H1 (cell line): ENCODE results near the gene OR9A4. TPM values are rescaled to one million over a fixed set of nuclear protein-coding genes. Genes with fewer than 3 reads are reported as not detected.

Experiments
- CTCF ChIA-PET: fragments of 300-600 bp; sonication (Branson Sonifier 250); formaldehyde crosslinking; loops from one replicate; lab custom pipeline; 2021; ENCODE audit not compliant: partially characterized antibody; lab: Charles Lee
- POLR2A ChIA-PET: fragments of 300-600 bp; sonication (Branson Sonifier 250); formaldehyde crosslinking; loops from one replicate; lab custom pipeline; 2021; ENCODE audit warnings: inconsistent platforms; ENCODE audit not compliant: partially characterized antibody; lab: Charles Lee
- DNase-seq, 2 experiments: peaks; one replicate each; pipeline versions ENCODE4 v3.0.0 to v3.0.0-alpha.2; 2010 to 2022; ENCODE audit warnings: low spot score in 2 of 2, low read depth in 1 of 2, mixed read lengths in 1 of 2
- FAIRE-seq: peaks from 2 replicates; lab custom pipeline; 2011; peaks lifted over from hg19 to GRCh38; lab: Jason Lieb, UNC
- H2AFZ ChIP-seq: 2 replicates; pipeline ENCODE4 v1.8.1; 2012; ENCODE audit warnings: low read length, inconsistent platforms
- H2AK5ac ChIP-seq: 2 replicates; pipeline ENCODE4 v1.6.1; 2013; ENCODE audit warnings: low read depth, low read length
- H2BK120ac ChIP-seq: replicated peaks from 2 replicates; pipeline ENCODE3; 2013; ENCODE audit warnings: low read depth, low read length, inconsistent platforms
- H2BK12ac ChIP-seq: 2 replicates; pipeline ENCODE4 v1.6.1; 2013; ENCODE audit warnings: low read depth, low read length
- H2BK15ac ChIP-seq: 2 replicates; pipeline ENCODE4 v1.6.1; 2013; ENCODE audit warnings: low read length
- H2BK20ac ChIP-seq: 2 replicates; pipeline ENCODE4 v1.6.1; 2013; ENCODE audit warnings: low read length
- H2BK5ac ChIP-seq: 2 replicates; pipeline ENCODE4 v1.6.1; 2013; ENCODE audit warnings: low read depth, low read length
- H3K14ac ChIP-seq: 2 replicates; pipeline ENCODE4 v1.6.1; 2013; ENCODE audit warnings: inconsistent platforms; ENCODE audit not compliant: insufficient read length
- H3K18ac ChIP-seq: 2 replicates; pipeline ENCODE4 v1.6.1; 2013; ENCODE audit warnings: low read length; ENCODE audit errors: extremely low read depth
- H3K23ac ChIP-seq: 2 replicates; pipeline ENCODE4 v1.6.1; 2013; ENCODE audit warnings: inconsistent platforms; ENCODE audit not compliant: insufficient read length
- H3K23me2 ChIP-seq: 2 replicates; pipeline ENCODE4 v1.6.1; 2013; ENCODE audit warnings: low read depth, low read length
- H3K27ac ChIP-seq: 2 replicates; pipeline ENCODE4 v1.6.1; 2011; ENCODE audit warnings: low read depth, low read length, inconsistent platforms
- H3K27me3 ChIP-seq, 4 experiments: replicated peaks in 1 of 4; 1 replicate in 1 of 4; 2 replicates in 3 of 4; pipeline versions ENCODE4 v1.6.1 to v1.8.1; 2011 to 2013; ENCODE audit warnings: low read length in 3 of 4, mild to moderate bottlenecking in 3 of 4, inconsistent platforms in 2 of 4, mixed read lengths in 2 of 4, moderate library complexity in 1 of 4; ENCODE audit not compliant: control insufficient read depth in 3 of 4, insufficient read depth in 3 of 4; ENCODE audit errors: extremely low read depth in 1 of 4
- H3K36me3 ChIP-seq, 4 experiments: 2 replicates each; pipeline versions ENCODE4 v1.6.1 to v1.8.1; 2011 to 2013; ENCODE audit warnings: mild to moderate bottlenecking in 4 of 4, low read length in 3 of 4, moderate library complexity in 2 of 4, control low read depth in 1 of 4, inconsistent platforms in 1 of 4; ENCODE audit not compliant: insufficient read depth in 4 of 4, control insufficient read depth in 2 of 4
- H3K4ac ChIP-seq: replicated peaks from 2 replicates; pipeline ENCODE3; 2013; ENCODE audit warnings: low read length, low read depth, mixed read lengths, inconsistent platforms; ENCODE audit not compliant: insufficient read length
- H3K4me1 ChIP-seq, 4 experiments: replicated peaks in 1 of 4; 1 replicate in 1 of 4; 2 replicates in 3 of 4; pipeline versions ENCODE4 v1.6.1 to v1.8.1; 2011 to 2013; ENCODE audit warnings: low read length in 3 of 4, inconsistent platforms in 2 of 4, mixed read lengths in 1 of 4; ENCODE audit not compliant: insufficient read depth in 4 of 4, control insufficient read depth in 3 of 4
- H3K4me2 ChIP-seq, 2 experiments: 2 replicates each; pipeline versions ENCODE4 v1.6.1 to v1.8.1; 2011 to 2013; ENCODE audit warnings: low read depth in 2 of 2, low read length in 2 of 2, control low read depth in 1 of 2, inconsistent platforms in 1 of 2, mild to moderate bottlenecking in 1 of 2; ENCODE audit not compliant: insufficient read depth in 1 of 2
- H3K4me3 ChIP-seq, 4 experiments: fragments of 200-600, 300-600 bp in 1 of 4; sonication (generic), shearing (Covaris generic), sonication (Bioruptor Twin) in 1 of 4; 2 replicates each; pipeline versions ENCODE4 v1.5.1 to v1.8.1; 2011 to 2016; ENCODE audit warnings: low read length in 4 of 4, low read depth in 3 of 4, control low read depth in 2 of 4, inconsistent platforms in 2 of 4, mild to moderate bottlenecking in 2 of 4, mixed read lengths in 1 of 4, moderate library complexity in 1 of 4; ENCODE audit not compliant: insufficient read depth in 2 of 4; ENCODE audit errors: extremely low read depth in 1 of 4
- H3K56ac ChIP-seq: replicated peaks from 2 replicates; pipeline ENCODE3; 2013; ENCODE audit warnings: low read depth, mild to moderate bottlenecking, mixed read lengths, low read length, inconsistent platforms; ENCODE audit not compliant: insufficient read length
- H3K79me1 ChIP-seq: 2 replicates; pipeline ENCODE4 v1.6.1; 2013; ENCODE audit warnings: low read depth, low read length, control low read depth
- H3K79me2 ChIP-seq, 2 experiments: 2 replicates each; pipeline versions ENCODE4 v1.6.1 to v1.8.1; 2012 to 2013; ENCODE audit warnings: low read length in 2 of 2, mild to moderate bottlenecking in 2 of 2, inconsistent platforms in 1 of 2; ENCODE audit not compliant: insufficient read depth in 2 of 2, control insufficient read depth in 1 of 2
- H3K9ac ChIP-seq, 4 experiments: replicated peaks in 1 of 4; 1 replicate in 1 of 4; 2 replicates in 3 of 4; pipeline versions ENCODE4 v1.6.1 to v1.8.1; 2011 to 2013; ENCODE audit warnings: low read depth in 3 of 4, low read length in 3 of 4, control low read depth in 2 of 4, mild to moderate bottlenecking in 2 of 4, moderate library complexity in 2 of 4, inconsistent platforms in 1 of 4; ENCODE audit errors: extremely low read depth in 1 of 4
- H3K9me3 ChIP-seq, 2 experiments: 2 replicates each; pipeline versions ENCODE4 v1.6.1 to v1.8.1; 2012 to 2013; ENCODE audit warnings: mild to moderate bottlenecking in 2 of 2, moderate library complexity in 2 of 2, control low read depth in 1 of 2, inconsistent platforms in 1 of 2, low read depth in 1 of 2, low read length in 1 of 2, mixed read lengths in 1 of 2; ENCODE audit not compliant: insufficient read depth in 2 of 2
- H4K20me1 ChIP-seq, 2 experiments: replicated peaks in 1 of 2; 2 replicates each; pipeline versions ENCODE3 to v1.8.1; 2011 to 2013; ENCODE audit warnings: inconsistent platforms in 2 of 2, low read length in 2 of 2, mild to moderate bottlenecking in 1 of 2; ENCODE audit not compliant: insufficient read depth in 2 of 2, control insufficient read depth in 1 of 2
- H4K5ac ChIP-seq: 2 replicates; pipeline ENCODE4 v1.6.1; 2013; ENCODE audit warnings: low read length, low read depth, mixed read lengths, inconsistent platforms; ENCODE audit not compliant: insufficient read length
- H4K8ac ChIP-seq: 2 replicates; pipeline ENCODE4 v1.8.0; 2013; ENCODE audit warnings: mild to moderate bottlenecking, moderate library complexity, low read length, inconsistent platforms; ENCODE audit not compliant: insufficient read depth; ENCODE audit errors: extremely low read depth
- H4K91ac ChIP-seq: replicated peaks from 2 replicates; pipeline ENCODE3; 2013; ENCODE audit warnings: low read length, mixed read lengths, inconsistent platforms; ENCODE audit not compliant: insufficient read length
- CEBPB ChIP-seq: IDR thresholded peaks from 2 replicates; pipeline ENCODE4 v1.6.1; 2012; ENCODE audit warnings: low read depth, low read length
- KDM5A ChIP-seq: fragments of 200-600 bp; IDR thresholded peaks from 2 replicates; pipeline ENCODE4 v1.7.1; 2012; ENCODE audit warnings: mild to moderate bottlenecking, low read length, inconsistent platforms, mixed read lengths
- WGBS, 2 experiments: shearing (Covaris generic) in 1 of 2; methylation state at CpG; one replicate each; pipeline versions ENCODE4 v1.1.6 to v1.1.7; 2013 to 2015; ENCODE audit warnings: low lambda C conversion rate in 2 of 2, mixed read lengths in 2 of 2, inconsistent platforms in 1 of 2, low coverage in 1 of 2, missing lambda C conversion rate in 1 of 2; ENCODE audit not compliant: insufficient replicate concordance in 2 of 2, insufficient coverage in 1 of 2, insufficient read length in 1 of 2; ENCODE audit errors: extremely low coverage in 1 of 2, missing lambda C conversion rate in 1 of 2; 5-methylcytosine and 5-hydroxymethylcytosine counted together
- polyA plus RNA-seq, 7 experiments: library from polyadenylated mRNA; depleted of rRNA in 3 of 7; stranded (reverse) in 5 of 7; unstranded in 2 of 7; fragments of >200 nt in 5 of 7; fragments of 200-250 nt in 2 of 7; gene quantifications; 1 replicate in 5 of 7; 2 replicates in 1 of 7; 4 replicates in 1 of 7; pipeline versions ENCODE4 v1.2.1 to v1.2.3, GENCODE V29; 2011 to 2013; ENCODE audit warnings: missing spikeins in 2 of 7, mixed read lengths in 2 of 7
- total RNA-seq: library from RNA; stranded (reverse); fragmentation: NEBNext Ultra II Directional; extraction: Animal tissue kit (Norgen Biotek cat#: 25700); gene quantifications from 2 replicates; pipeline ENCODE4 v1.2.1, GENCODE V29; 2021

The OR9A4 gene
- total and polyA plus RNA-seq, 2 of the 8 experiments (the other 6 are each of a cell fraction or from before 2014, with no cell fraction given) = not detected

- H2BK12ac ChIP-seq = peak overlapping the region; percentile 51
- no peak overlapping the region for H4K5ac ChIP-seq
- H3K4me3 ChIP-seq = peak overlapping the region in 1 of 4 experiments; percentile 19; a peak in 1 of 8 replicates
- peaks cover 0 to 11% (median 7%) of the 10 kb centered on the region in 4 experiments; a peak in 6 of 7 replicates for H3K4me1 ChIP-seq
- no peak overlapping the region for H4K91ac ChIP-seq
- TF ChIP-seq KDM5A (no peak), CEBPB (peak; percentile 92)
- no peak overlapping the region for H3K27ac ChIP-seq
- no peak for FAIRE-seq
- no peaks in the 10 kb centered on the region for H3K9me3 ChIP-seq
- H2BK5ac ChIP-seq = no peak overlapping the region
- no peaks in the 10 kb centered on the region for H3K79me2 ChIP-seq
- no peak overlapping the region for H2BK15ac ChIP-seq
- no peak overlapping the region for H3K56ac ChIP-seq
- no peaks in the 10 kb centered on the region for H3K79me1 ChIP-seq
- peak overlapping the region; percentile 36; the same call in 1 of the 2 replicates for H2AFZ ChIP-seq
- H3K23ac ChIP-seq = no peak overlapping the region
- no peak overlapping the region for H3K9ac ChIP-seq
- ChIA-PET CTCF (interaction anchor here (0.8 kb wide), 1 partner anchor 88 kb away, joined by 3 read pairs; no protein-coding TSS in a partner anchor), POLR2A (interaction anchor here (0.6 kb wide), 1 partner anchor 222 kb away, joined by 3 read pairs; no protein-coding TSS in a partner anchor)
- no peak overlapping the region for H3K4ac ChIP-seq
- H3K14ac ChIP-seq = no peak overlapping the region
- no peaks in the 10 kb centered on the region for H3K36me3 ChIP-seq
- no peaks in the 10 kb centered on the region for H3K27me3 ChIP-seq
- DNase-seq = no peak
- H3K4me2 ChIP-seq = 0 out of 4 replicates have a peak overlapping the region, but pooled peaks of 1 of the 2 experiments have one; percentile 3
- no peaks in the 10 kb centered on the region for H3K23me2 ChIP-seq
- H2AK5ac ChIP-seq = no peak overlapping the region
- H2BK20ac ChIP-seq = no peak overlapping the region
- no peaks in the 10 kb centered on the region for H4K20me1 ChIP-seq
- no peak overlapping the region for H4K8ac ChIP-seq
- WGBS, 2 experiments = 88% methylated on average over 3 of the region's 3 CpGs; no CpG with 5 or more reads in 1 of the 2 experiments
- no peak overlapping the region for H2BK120ac ChIP-seq
- H3K18ac ChIP-seq = no peak overlapping the region
Measured at GRCh38 chr7:141874787-141875186, 41.4 kb upstream of the OR9A4 start.
